GM18498 (cell line): ENCODE measurements around the gene JARID2.

Source experiments
- ATAC-seq: cut with Tn5 transposase; IDR thresholded peaks from one replicate; pipeline ENCODE4 v1.9.1; 2021; ENCODE audit warnings: mild to moderate bottlenecking, moderate library complexity; ENCODE audit not compliant: unreplicated experiment

JARID2 gene

DNA sequence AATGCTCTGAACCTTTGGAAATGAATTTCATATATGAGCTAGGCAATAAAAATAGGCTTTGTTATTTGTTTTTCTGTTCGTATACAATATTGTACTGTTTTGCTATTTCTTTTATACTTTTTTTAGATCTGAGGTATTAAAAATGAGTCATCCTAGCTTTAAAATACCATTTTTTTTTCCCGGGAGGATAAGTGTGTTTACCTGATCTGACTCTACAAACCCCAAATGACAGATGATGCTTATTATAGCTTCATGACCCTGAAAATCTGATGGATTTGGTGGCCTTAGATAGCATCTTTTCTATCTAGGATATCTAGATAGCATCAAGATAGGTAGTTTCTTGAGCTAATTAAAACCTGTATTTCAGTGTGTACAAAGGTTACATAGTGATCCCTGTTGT lies 210.6 kb downstream of the JARID2 start:
- ATAC-seq = no peak

DNA sequence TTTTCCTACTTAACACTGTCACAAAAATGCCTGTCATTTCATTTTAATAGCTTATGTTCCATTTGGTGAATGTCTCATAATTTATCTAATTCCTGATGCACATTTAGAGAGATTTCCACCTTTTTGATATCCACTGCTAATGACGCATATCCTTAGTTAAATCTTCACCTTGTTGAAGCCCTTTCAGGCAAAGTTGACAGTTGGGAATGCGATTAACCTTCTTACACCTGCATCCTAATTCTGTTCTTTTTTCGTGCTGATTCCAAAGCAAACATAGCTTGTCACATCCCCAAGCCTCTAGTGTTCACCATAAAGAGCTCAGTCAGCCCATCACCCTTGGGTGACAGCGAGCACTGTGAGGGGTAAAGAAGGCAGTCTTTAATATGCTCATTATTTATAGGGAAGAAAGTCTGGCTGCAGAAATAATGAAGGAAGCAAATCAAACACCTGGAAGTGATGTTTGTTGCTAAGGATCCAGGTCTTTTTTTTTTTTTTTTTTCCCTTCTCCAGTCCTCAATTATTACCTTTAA lies 211.3 kb downstream of the JARID2 start:
- no peak for ATAC-seq

- no peak for ATAC-seq
Observed at GRCh38 chr6:15458021-15458459, 212.2 kb downstream of the JARID2 start.

DNA sequence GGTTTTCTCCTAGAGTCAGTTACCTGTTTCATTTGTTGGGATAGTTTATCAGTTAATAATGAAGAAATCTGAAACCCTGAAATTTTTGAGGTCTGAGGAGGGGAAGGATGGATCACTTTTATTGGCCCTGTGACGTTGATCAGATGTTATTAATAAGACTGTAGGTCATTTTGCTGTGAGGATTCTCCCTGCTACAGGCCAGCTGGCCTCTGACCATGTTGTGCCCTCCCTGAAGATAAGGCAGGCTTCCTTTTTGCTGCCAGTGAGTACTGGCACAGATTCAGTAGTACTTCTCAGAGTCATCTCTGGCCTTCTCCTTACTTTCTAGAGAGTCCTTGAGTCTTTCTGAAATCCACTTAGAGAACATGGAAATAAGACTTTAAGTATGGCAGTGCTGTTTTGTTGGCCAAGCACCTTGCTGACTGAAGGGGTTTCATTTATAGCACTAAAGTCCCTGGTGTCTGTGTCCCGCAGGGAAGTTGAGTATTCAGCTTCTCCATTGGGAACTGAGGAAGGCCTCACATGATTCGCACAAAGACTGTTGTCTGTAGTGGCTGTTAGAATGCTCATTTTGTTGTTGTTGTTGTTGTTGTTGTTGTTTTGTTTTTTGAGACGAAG lies 214.3 kb downstream of the JARID2 start:
- ATAC-seq = no peak

GRCh38 chr6:15461127-15461944 lies 215.5 kb downstream of the JARID2 start:
- ATAC-seq = no peak

- ATAC-seq = no peak
Observed at GRCh38 chr6:15462256-15462655, 216.4 kb downstream of the JARID2 start.

DNA sequence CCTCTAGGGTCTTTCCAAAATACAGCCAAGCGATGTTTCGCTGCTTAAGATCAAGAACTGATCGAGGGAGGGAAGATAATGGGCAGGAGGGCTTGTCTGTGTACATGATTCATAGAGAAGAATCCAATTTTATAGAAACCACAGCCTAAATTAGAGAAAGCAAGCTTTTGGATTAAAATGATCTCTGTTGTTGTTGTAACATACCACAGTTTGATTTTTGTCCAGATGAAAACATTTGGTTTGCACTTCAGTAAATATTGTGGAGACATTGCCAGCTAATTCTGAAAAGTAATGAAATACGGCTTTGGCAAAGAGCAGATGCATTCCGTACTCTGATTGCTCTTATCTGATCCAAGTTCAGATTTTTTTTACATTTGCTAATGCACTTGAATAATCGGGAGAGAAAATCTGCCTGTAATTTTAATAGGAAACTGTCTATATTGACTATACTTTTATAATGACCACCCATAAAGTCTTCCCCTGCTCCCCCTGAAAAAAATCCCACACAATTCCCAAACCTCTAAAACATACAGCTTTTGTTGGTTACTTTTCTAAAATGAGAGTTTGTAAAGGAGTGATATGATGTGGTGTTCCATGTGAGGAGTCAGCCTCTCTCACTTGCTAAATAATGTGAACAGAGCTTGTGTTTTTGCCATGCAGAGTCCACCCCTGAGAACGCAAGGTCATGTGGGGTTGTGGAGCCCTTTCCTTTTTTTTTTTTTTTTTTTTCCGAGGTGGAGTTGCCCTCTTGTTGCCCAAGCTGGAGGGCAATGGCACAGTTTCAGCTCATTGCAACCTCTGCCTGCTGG lies 217.1 kb downstream of the JARID2 start:
- no peak for ATAC-seq

DNA sequence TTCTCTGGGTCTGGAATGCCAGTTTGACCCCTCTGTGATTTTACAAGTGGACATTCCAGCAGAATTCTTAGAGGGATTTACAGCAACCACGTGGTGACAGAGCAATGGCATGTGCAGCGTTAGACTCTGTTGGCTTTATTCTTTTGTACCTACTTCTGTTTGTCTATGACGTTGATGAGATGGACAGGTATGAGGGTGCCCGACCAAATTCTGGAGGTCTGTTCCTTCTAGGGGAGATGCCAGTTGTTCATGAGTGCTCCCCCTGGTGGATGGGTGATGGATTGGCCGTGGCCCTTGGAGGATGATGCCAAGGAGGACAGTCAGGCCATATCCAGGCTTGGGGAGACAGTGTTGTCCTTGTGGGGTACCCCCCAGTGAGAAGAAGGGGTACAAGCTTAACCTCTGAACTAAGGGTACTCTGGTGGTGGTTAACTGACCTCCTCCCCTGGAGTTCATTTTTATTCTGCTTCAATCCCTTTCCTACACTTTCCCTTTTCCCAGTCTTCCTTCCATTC lies 218.4 kb downstream of the JARID2 start:
- ATAC-seq = no peak

GRCh38 chr6:15465212-15465611 lies 219.3 kb downstream of the JARID2 start:
- no peak for ATAC-seq

- ATAC-seq = no peak
Observed at GRCh38 chr6:15470746-15471145, 224.9 kb downstream of the JARID2 start.

DNA sequence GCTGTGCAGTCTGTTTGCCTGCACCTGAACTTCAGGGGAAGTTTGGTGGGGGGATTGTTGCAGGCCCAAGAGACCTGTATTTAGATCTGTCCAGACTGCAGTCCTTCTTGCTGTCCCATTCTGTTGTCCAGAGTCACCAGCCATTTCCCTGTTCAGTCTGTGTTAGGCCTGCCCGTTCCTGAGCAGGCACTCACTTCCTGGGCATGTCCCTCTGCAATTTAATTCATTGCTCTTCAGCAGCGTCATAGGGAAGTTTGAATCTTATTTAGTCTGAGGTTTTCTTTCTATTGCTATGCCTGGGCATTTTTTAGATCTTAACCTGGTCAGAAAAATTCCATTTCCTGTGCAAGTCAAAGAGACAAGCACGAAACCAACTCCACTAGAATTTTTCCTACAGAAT lies 226.8 kb downstream of the JARID2 start:
- ATAC-seq = no peak

DNA sequence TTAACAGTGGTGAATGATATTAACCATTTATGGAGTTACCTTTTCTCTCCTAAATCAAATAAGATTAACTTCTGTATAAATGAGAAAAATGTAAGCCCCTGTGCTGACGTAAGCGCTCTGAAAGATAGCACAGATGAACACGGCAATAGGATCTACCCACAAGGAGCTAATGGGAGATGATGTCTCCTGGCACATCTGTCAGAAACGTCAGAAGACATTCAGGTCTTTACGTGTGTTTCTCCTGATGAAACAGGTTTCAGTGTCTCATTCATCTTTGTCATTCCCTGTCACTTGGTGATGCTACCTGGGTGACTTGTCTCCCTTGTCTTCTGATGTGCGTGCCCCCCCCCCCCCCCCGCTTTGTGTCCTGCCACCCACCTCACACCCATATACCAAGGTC lies 227.3 kb downstream of the JARID2 start:
- ATAC-seq = no peak

- ATAC-seq = no peak
Observed at GRCh38 chr6:15473741-15474161, 227.9 kb downstream of the JARID2 start.

GRCh38 chr6:15474196-15474595 lies 228.3 kb downstream of the JARID2 start:
- ATAC-seq = no peak

- no peak for ATAC-seq
Observed at GRCh38 chr6:15475261-15475660, 229.4 kb downstream of the JARID2 start.

GRCh38 chr6:15475872-15476271 lies 230.0 kb downstream of the JARID2 start:
- ATAC-seq = no peak

DNA sequence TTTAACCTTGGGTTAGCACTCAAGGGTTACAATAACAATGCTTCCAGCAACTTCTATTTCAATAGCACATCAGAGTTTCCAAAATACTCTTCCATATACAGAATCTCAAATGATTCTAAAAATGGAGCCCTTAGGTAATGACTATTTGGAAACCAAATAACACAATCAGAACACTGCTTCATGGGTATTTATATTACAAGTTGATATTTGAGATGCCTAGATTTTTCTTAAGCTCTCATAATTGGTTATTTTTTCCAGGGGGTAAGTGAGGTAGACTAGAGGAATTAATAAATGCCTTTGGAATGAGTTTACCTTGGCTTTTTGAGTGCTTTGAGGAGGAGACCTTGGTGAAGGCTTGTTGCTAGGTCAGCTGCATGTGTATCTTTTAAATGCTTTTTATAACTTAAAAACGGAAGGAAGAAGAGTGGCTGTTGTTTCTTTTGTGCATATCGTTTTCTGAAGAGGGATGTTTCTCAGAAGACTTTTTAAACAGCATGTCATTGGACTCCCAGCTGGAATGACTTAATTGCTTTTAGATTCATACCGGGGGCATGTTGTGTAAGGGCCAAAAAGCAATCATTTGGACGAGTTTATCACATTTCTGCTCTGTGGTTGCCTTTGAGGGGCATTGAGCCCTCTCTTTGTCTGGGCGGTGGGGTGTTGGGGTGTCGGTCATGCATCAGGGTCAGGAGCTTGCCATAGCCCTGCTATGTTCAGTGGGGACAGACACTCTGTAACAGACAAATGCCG lies 230.9 kb downstream of the JARID2 start:
- ATAC-seq = no peak

GRCh38 chr6:15477746-15478145 lies 231.9 kb downstream of the JARID2 start:
- no peak for ATAC-seq

- ATAC-seq = no peak
Observed at GRCh38 chr6:15479761-15480160, 233.9 kb downstream of the JARID2 start.

DNA sequence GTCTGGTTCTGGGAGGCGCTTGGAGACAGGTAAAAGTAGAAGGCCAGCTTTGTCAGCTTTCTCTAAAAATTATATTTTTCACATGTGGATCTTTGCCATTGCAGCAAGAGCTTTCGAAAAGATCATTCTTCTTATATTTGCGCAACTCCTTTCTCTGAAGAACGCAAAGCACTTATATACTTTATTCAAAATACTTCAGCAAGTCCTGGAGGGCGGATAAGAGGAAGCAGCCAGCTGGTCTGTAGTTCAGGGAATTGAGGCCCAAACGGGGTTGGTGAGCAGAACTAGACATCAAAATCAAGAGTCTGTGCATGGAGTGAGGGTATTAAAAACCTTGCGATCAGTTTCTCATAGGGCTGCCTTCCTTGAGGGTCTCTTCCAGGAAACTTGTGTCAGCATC lies 234.7 kb downstream of the JARID2 start:
- ATAC-seq = no peak
